Stomach (tissue), 4 donors: ENCODE measurements around the gene PPP2R5C.

ENCODE experiments used
- CTCF ChIP-seq, 7 experiments: fragments of 450-650 bp in 4 of 7; fragments of 200-600 bp in 3 of 7; sonication (generic) in 3 of 7; IDR thresholded peaks; one replicate each; pipeline ENCODE4 v1.5.1; 2016 to 2019; ENCODE audit warnings: antibody characterized with exemption in 7 of 7, control low read depth in 2 of 7, mild to moderate bottlenecking in 1 of 7
- EP300 ChIP-seq: sonication (generic); formaldehyde crosslinking; IDR thresholded peaks from one replicate; pipeline ENCODE4 v1.6.1; 2017; ENCODE audit warnings: antibody characterized with exemption
- POLR2A ChIP-seq, 4 donors: fragments of 450-650 bp; IDR thresholded peaks; one replicate each; pipeline ENCODE4 v1.6.1; 2016; ENCODE audit warnings: antibody characterized with exemption in 4 of 4, control low read depth in 2 of 4, mild to moderate bottlenecking in 1 of 4, moderate library complexity in 1 of 4

DNA sequence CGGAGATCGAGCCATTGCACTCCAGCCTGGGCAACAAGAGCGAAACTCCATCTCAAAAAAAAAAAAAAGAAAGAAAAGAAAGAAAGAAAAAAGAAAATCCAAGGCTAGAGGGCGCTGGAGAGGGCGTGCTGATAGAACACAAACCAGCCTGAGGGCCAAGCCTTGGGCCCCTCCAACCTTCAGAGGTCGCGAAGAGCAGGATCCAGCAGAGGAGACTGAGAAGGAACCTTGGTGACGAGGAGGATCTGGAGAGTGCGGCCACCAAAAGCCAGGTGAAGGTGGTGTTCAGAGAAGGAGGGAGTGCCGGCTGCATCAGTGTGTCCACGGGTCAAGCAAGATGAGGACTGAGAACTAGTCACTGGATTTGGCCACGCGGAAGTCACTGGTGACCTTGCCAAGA is 198.7 kb downstream of the PPP2R5C start:
- TF ChIP-seq CTCF (IDR thresholded peaks at IDR 0.05) (peak in 3 of 7 experiments; percentile 11 to 35 (median 16)), POLR2A (IDR thresholded peaks at IDR 0.05) (no peak), EP300 (no peak)
